IMR-90 (cell line): Measurements from ENCODE around the gene NIPAL3. TPM values are rescaled to one million over a fixed set of nuclear protein-coding genes. Genes with fewer than 3 reads are reported as not detected.

ENCODE experiments used
- ATAC-seq: fragments of 200-7000 bp; cut with Tn5 transposase; 2 replicates; pipeline ENCODE4 v1.9.1; 2020; ENCODE audit warnings: low read depth, mild to moderate bottlenecking, moderate library complexity
- BruUV-seq: library from RNA; stranded (reverse); fragments of 400-500 nt; replicated peaks from 2 replicates; lab custom pipeline; 2021; lab: Mats Ljungman, UMichigan
- CTCF ChIA-PET: fragments of 300-600 bp; formaldehyde crosslinking; extraction: SDS; loops from one replicate; lab custom pipeline; 2021; ENCODE audit warnings: antibody characterized with exemption; lab: Yijun Ruan, JAX
- POLR2A ChIA-PET: fragments of 300-600 bp; sonication (Branson Sonifier 250); formaldehyde crosslinking; loops from one replicate; lab custom pipeline; 2022; ENCODE audit warnings: antibody characterized with exemption; ENCODE audit not compliant: unreplicated experiment; lab: Charles Lee
- DNase-seq: peaks from one replicate; pipeline ENCODE4 v3.0.0; 2013
- H2AFZ ChIP-seq: replicated peaks from 2 replicates; pipeline ENCODE3; 2013; ENCODE audit warnings: low read length, mild to moderate bottlenecking; ENCODE audit not compliant: poor library complexity
- H2AK5ac ChIP-seq: 2 replicates; pipeline ENCODE4 v1.6.1; 2013; ENCODE audit warnings: low read depth, low read length, inconsistent platforms
- H2AK9ac ChIP-seq: replicated peaks from 2 replicates; pipeline ENCODE3; 2013; ENCODE audit warnings: mild to moderate bottlenecking, low read depth, low read length, moderate library complexity; ENCODE audit not compliant: poor library complexity
- H2BK120ac ChIP-seq: 2 replicates; pipeline ENCODE4 v1.6.1; 2013; ENCODE audit warnings: low read depth, low read length, inconsistent platforms
- H2BK15ac ChIP-seq: 3 replicates; pipeline ENCODE4 v1.6.1; 2013; ENCODE audit warnings: low read depth, low read length, inconsistent platforms
- H2BK20ac ChIP-seq: 2 replicates; pipeline ENCODE4 v1.6.1; 2013; ENCODE audit warnings: low read depth, mild to moderate bottlenecking, inconsistent platforms, low read length, moderate library complexity
- H2BK5ac ChIP-seq: 2 replicates; pipeline ENCODE4 v1.6.1; 2013; ENCODE audit warnings: mild to moderate bottlenecking, low read depth, low read length, inconsistent platforms; ENCODE audit not compliant: poor library complexity, severe bottlenecking
- H3K14ac ChIP-seq: replicated peaks from 2 replicates; pipeline ENCODE4 v1.6.1; 2013; ENCODE audit warnings: low read depth, low read length, inconsistent platforms
- H3K18ac ChIP-seq: 2 replicates; pipeline ENCODE4 v1.6.1; 2013; ENCODE audit warnings: low read depth, low read length, control low read depth
- H3K23ac ChIP-seq: 2 replicates; pipeline ENCODE4 v1.6.1; 2013; ENCODE audit warnings: low read depth, low read length, inconsistent platforms
- H3K27ac ChIP-seq: 2 replicates; pipeline ENCODE4 v1.5.1; 2013; ENCODE audit warnings: mild to moderate bottlenecking, control low read depth, low read length; ENCODE audit not compliant: insufficient read depth
- H3K27me3 ChIP-seq: 2 replicates; pipeline ENCODE4 v1.6.1; 2013; ENCODE audit warnings: low read length; ENCODE audit not compliant: control insufficient read depth, insufficient read depth
- H3K36me3 ChIP-seq: 2 replicates; pipeline ENCODE4 v1.6.1; 2013; ENCODE audit warnings: low read length, mixed read lengths; ENCODE audit not compliant: control insufficient read depth, insufficient read depth
- H3K4ac ChIP-seq: 2 replicates; pipeline ENCODE4 v1.6.1; 2013; ENCODE audit warnings: low read depth, low read length, inconsistent platforms
- H3K4me1 ChIP-seq: 2 replicates; pipeline ENCODE4 v1.6.1; 2013; ENCODE audit warnings: low read length, mixed read lengths; ENCODE audit not compliant: control insufficient read depth, insufficient read depth
- H3K4me2 ChIP-seq: 2 replicates; pipeline ENCODE4 v1.6.1; 2013; ENCODE audit warnings: low read depth, mild to moderate bottlenecking, control low read depth, low read length, moderate library complexity
- H3K4me3 ChIP-seq: 2 replicates; pipeline ENCODE4 v1.5.1; 2013; ENCODE audit warnings: low read depth, mild to moderate bottlenecking, control low read depth, low read length, moderate library complexity; ENCODE audit not compliant: insufficient read depth
- H3K56ac ChIP-seq: 2 replicates; pipeline ENCODE4 v1.6.1; 2013; ENCODE audit warnings: low read length, inconsistent platforms; ENCODE audit not compliant: insufficient read depth; ENCODE audit errors: extremely low read depth
- H3K79me1 ChIP-seq, 2 experiments: 2 replicates each; pipeline ENCODE4 v1.6.1; 2013; ENCODE audit warnings: low read length in 2 of 2, inconsistent platforms in 1 of 2, low read depth in 1 of 2
- H3K9ac ChIP-seq: 2 replicates; pipeline ENCODE4 v1.6.1; 2013; ENCODE audit warnings: low read depth, low read length, control low read depth
- H3K9me1 ChIP-seq: 2 replicates; pipeline ENCODE4 v1.6.1; 2013; ENCODE audit warnings: low read length, inconsistent platforms; ENCODE audit not compliant: insufficient read depth
- H3K9me3 ChIP-seq: 2 replicates; pipeline ENCODE4 v1.6.1; 2013; ENCODE audit warnings: low read length; ENCODE audit not compliant: control insufficient read depth, insufficient read depth
- H4K20me1 ChIP-seq: 2 replicates; pipeline ENCODE4 v1.6.1; 2013; ENCODE audit warnings: low read length, inconsistent platforms; ENCODE audit not compliant: insufficient read depth
- H4K5ac ChIP-seq: 2 replicates; pipeline ENCODE4 v1.6.1; 2013; ENCODE audit warnings: mild to moderate bottlenecking, low read depth, low read length, control low read depth
- H4K8ac ChIP-seq, 2 experiments: 2 replicates each; pipeline ENCODE4 v1.6.1; 2013; ENCODE audit warnings: low read depth in 2 of 2, low read length in 2 of 2, control low read depth in 1 of 2, inconsistent platforms in 1 of 2
- H4K91ac ChIP-seq: 2 replicates; pipeline ENCODE4 v1.6.1; 2013; ENCODE audit warnings: low read depth, low read length, inconsistent platforms; ENCODE audit not compliant: insufficient read depth
- BHLHE40 ChIP-seq: fragments of 150-350 bp; IDR thresholded peaks from 2 replicates; pipeline ENCODE4 v1.6.1; 2016; ENCODE audit warnings: mild to moderate bottlenecking, low read depth, low read length
- CEBPB ChIP-seq: IDR thresholded peaks from 2 replicates; pipeline ENCODE4 v1.6.1; 2012; ENCODE audit warnings: low read depth, low read length, improper control_type of control experiment
- CHD1 ChIP-seq: IDR thresholded peaks from 2 replicates; pipeline ENCODE4 v1.6.1; 2012; ENCODE audit warnings: low read depth, low read length, improper control_type of control experiment
- FOS ChIP-seq: fragments of 150-350 bp; IDR thresholded peaks from 2 replicates; pipeline ENCODE4 v1.6.1; 2016; ENCODE audit warnings: low read depth, low read length
- MAFK ChIP-seq: IDR thresholded peaks from 2 replicates; pipeline ENCODE4 v1.6.1; 2012; ENCODE audit warnings: low read depth, low read length, improper control_type of control experiment
- MAZ ChIP-seq: IDR thresholded peaks from 2 replicates; pipeline ENCODE4 v1.6.1; 2012; ENCODE audit warnings: low read depth, mild to moderate bottlenecking, low read length, improper control_type of control experiment, moderate library complexity, borderline replicate concordance
- MXI1 ChIP-seq: IDR thresholded peaks from 2 replicates; pipeline ENCODE4 v1.6.1; 2012; ENCODE audit warnings: low read depth, mild to moderate bottlenecking, low read length, moderate library complexity, borderline replicate concordance
- NFE2L2 ChIP-seq: fragments of 150-350 bp; IDR thresholded peaks from 2 replicates; pipeline ENCODE4 v1.6.1; 2016; ENCODE audit warnings: low read depth, mild to moderate bottlenecking, low read length
- POLR2A ChIP-seq: IDR thresholded peaks from 2 replicates; pipeline ENCODE4 v1.6.1; 2012; ENCODE audit warnings: mild to moderate bottlenecking, low read depth, low read length
- RAD21 ChIP-seq: IDR thresholded peaks from 2 replicates; pipeline ENCODE4 v1.6.1; 2012; ENCODE audit warnings: low read length, improper control_type of control experiment
- RCOR1 ChIP-seq: IDR thresholded peaks from 2 replicates; pipeline ENCODE4 v1.6.1; 2012; ENCODE audit warnings: mild to moderate bottlenecking, low read length, improper control_type of control experiment; ENCODE audit not compliant: insufficient replicate concordance
- RFX5 ChIP-seq: IDR thresholded peaks from 2 replicates; pipeline ENCODE4 v1.8.0; 2012; ENCODE audit warnings: low read depth, mild to moderate bottlenecking, low read length, moderate library complexity
- SMC3 ChIP-seq: fragments of 150-350 bp; IDR thresholded peaks from 2 replicates; pipeline ENCODE4 v1.6.1; 2016; ENCODE audit warnings: low read depth, mild to moderate bottlenecking, antibody characterized with exemption, low read length, moderate library complexity
- WGBS, 2 experiments: methylation state at CpG; one replicate each; pipeline versions ENCODE4 v1.1.5 to v1.1.7; 2013; ENCODE audit warnings: missing lambda C conversion rate in 2 of 2; ENCODE audit not compliant: insufficient read length in 1 of 2; ENCODE audit errors: extremely low coverage in 2 of 2; 5-methylcytosine and 5-hydroxymethylcytosine counted together
- dilution Hi-C: fragments of 300-500 bp; cut with HindIII; formaldehyde crosslinking; loops from one replicate; pipeline ENCODE4 v1.14.3; 2018; ENCODE audit warnings: low sequenced_read_pairs; ENCODE audit not compliant: unreplicated experiment
- in situ Hi-C: fragments of 300-500 bp; cut with MboI; formaldehyde crosslinking; loops from 3 replicates; pipeline ENCODE4 v1.14.3; 2019; ENCODE audit warnings: low sequenced_read_pairs, inconsistent platforms, mixed read lengths
- intact Hi-C: fragments of 100-400 bp; cut with micrococcal nuclease; formaldehyde crosslinking; loops from 2 replicates; pipeline ENCODE4 v1.10.0; 2022
- polyA plus RNA-seq, 3 experiments: library from polyadenylated mRNA; depleted of rRNA; stranded (reverse); fragments of >200 nt; gene quantifications; 2 replicates each; pipeline ENCODE4 v1.2.3, GENCODE V29; 2012; ENCODE audit warnings: low replicate concordance in 1 of 3
- total RNA-seq: library from RNA; depleted of rRNA; stranded (reverse); fragments of >200 nt; gene quantifications from 2 replicates; pipeline ENCODE4 v1.2.3, GENCODE V29; 2012
- TF ChIP-seq, protein P1 (sequence below): fragments of 150-350 bp; IDR thresholded peaks from 2 replicates; pipeline ENCODE4 v1.6.1; 2016; ENCODE audit warnings: low read depth, mild to moderate bottlenecking, low read length, moderate library complexity, borderline replicate concordance
- TF ChIP-seq, protein P2 (sequence below): conservative IDR thresholded peaks from 2 replicates; pipeline ENCODE4 v1.5.1; 2012; ENCODE audit warnings: mild to moderate bottlenecking, low read depth, low read length, improper control_type of control experiment
- TF ChIP-seq, protein P3 (sequence below): fragments of 150-350 bp; IDR thresholded peaks from 2 replicates; pipeline ENCODE4 v1.6.1; 2017; ENCODE audit warnings: mild to moderate bottlenecking, antibody characterized with exemption, low read length, low read depth

Gene NIPAL3
- total and polyA plus RNA-seq, 2 of the 4 experiments (the other 2 are of a cell fraction), result 55.0 to 123 TPM

DNA sequence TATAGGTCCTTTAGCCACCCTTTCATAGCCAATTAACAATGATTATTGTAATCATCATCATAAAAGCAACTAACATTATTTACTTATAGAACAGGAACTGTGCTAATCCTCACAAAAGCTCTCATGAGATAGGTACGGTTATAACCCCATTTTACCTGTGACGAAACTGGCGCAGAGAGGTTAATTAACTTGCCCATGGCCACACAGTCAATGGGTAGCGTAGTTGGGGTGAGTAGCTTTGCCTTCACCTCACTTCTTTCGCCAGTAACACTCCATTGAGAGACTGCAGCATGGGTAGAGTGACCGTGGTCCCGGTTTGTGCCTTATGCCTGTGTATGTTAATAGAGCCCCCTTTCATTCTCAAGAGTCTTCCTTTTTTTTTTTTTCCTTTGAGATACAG lies 10.3 kb downstream of the NIPAL3 start:
- Histone ChIP-seq H3K9ac (no peak overlapping the region), H3K14ac (no peak overlapping the region), H3K4me2 (no peak overlapping the region), H4K91ac (no peak overlapping the region), H4K20me1 (0 out of 2 replicates have a peak, but pooled peaks cover 2% of the 10 kb centered on the region), H2AK9ac (no peak overlapping the region), H2BK120ac (no peak overlapping the region), H3K9me1 (peaks cover 12% of the 10 kb centered on the region), H3K56ac (no peak overlapping the region), H4K8ac (no peak overlapping the region), H3K18ac (no peak overlapping the region), H2BK5ac (no peak overlapping the region), H2BK20ac (no peak overlapping the region), H2AFZ (no peak overlapping the region), H3K4me3 (no peak overlapping the region), H3K23ac (no peak overlapping the region), H3K9me3 (no peaks in the 10 kb centered on the region), H3K36me3 (peaks cover 15% of the 10 kb centered on the region; the same call in 1 of the 2 replicates), H2BK15ac (no peak overlapping the region), H4K5ac (no peak overlapping the region), H2AK5ac (no peak overlapping the region), H3K27me3 (no peaks in the 10 kb centered on the region), H3K4me1 (no peaks in the 10 kb centered on the region), H3K79me1 (peaks cover 44 to 54% of the 10 kb centered on the region in 2 experiments; a peak in 3 of 4 replicates), H3K27ac (no peak overlapping the region), H3K4ac (no peak overlapping the region)
- WGBS, 2 experiments, result no CpG with 5 or more reads among the region's 7 CpGs
- CTCF ChIA-PET, result no interaction called here
- DNase-seq (no peak), ATAC-seq (no peak)
- intact Hi-C loops, result no loop called here
- dilution Hi-C loops, result no loop called here
- POLR2A ChIA-PET, result no interaction called here
- TF ChIP-seq POLR2A (no peak), FOS (no peak), CHD1 (no peak), MAFK (no peak), NFE2L2 (no peak), SMC3 (no peak), BHLHE40 (no peak), RFX5 (no peak), CEBPB (no peak), RAD21 (no peak), MXI1 (no peak), MAZ (no peak), RCOR1 (no peak)
- TF ChIP-seq, protein P1, sequence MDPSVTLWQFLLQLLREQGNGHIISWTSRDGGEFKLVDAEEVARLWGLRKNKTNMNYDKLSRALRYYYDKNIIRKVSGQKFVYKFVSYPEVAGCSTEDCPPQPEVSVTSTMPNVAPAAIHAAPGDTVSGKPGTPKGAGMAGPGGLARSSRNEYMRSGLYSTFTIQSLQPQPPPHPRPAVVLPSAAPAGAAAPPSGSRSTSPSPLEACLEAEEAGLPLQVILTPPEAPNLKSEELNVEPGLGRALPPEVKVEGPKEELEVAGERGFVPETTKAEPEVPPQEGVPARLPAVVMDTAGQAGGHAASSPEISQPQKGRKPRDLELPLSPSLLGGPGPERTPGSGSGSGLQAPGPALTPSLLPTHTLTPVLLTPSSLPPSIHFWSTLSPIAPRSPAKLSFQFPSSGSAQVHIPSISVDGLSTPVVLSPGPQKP, result no peak
- TF ChIP-seq, protein P2, sequence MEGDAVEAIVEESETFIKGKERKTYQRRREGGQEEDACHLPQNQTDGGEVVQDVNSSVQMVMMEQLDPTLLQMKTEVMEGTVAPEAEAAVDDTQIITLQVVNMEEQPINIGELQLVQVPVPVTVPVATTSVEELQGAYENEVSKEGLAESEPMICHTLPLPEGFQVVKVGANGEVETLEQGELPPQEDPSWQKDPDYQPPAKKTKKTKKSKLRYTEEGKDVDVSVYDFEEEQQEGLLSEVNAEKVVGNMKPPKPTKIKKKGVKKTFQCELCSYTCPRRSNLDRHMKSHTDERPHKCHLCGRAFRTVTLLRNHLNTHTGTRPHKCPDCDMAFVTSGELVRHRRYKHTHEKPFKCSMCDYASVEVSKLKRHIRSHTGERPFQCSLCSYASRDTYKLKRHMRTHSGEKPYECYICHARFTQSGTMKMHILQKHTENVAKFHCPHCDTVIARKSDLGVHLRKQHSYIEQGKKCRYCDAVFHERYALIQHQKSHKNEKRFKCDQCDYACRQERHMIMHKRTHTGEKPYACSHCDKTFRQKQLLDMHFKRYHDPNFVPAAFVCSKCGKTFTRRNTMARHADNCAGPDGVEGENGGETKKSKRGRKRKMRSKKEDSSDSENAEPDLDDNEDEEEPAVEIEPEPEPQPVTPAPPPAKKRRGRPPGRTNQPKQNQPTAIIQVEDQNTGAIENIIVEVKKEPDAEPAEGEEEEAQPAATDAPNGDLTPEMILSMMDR, result no peak
- TF ChIP-seq, protein P3, sequence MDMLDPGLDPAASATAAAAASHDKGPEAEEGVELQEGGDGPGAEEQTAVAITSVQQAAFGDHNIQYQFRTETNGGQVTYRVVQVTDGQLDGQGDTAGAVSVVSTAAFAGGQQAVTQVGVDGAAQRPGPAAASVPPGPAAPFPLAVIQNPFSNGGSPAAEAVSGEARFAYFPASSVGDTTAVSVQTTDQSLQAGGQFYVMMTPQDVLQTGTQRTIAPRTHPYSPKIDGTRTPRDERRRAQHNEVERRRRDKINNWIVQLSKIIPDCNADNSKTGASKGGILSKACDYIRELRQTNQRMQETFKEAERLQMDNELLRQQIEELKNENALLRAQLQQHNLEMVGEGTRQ, result no peak
- BruUV-seq, result no TSS peak
- in situ Hi-C loops, result no loop called here
